CD8-positive, alpha-beta memory T cell (primary cell): ENCODE results near the gene EDIL3. TPM values are rescaled to one million over a fixed set of nuclear protein-coding genes. Genes with fewer than 3 reads are reported as not detected.
"Not testable (repeated sequence)": the region's sequence is repeated elsewhere in the genome, so short reads cannot be mapped to it uniquely, and the experiment has no call there.

Source experiments
- CTCF ChIA-PET: fragments of 350-600 bp; sonication (Branson Sonifier 250); formaldehyde crosslinking; loops from one replicate; lab custom pipeline; 2021; ENCODE audit warnings: antibody characterized with exemption; lab: Charles Lee
- POLR2A ChIA-PET: fragments of 350-600 bp; sonication (Branson Sonifier 250); formaldehyde crosslinking; loops from one replicate; lab custom pipeline; 2021; ENCODE audit warnings: antibody characterized with exemption; lab: Charles Lee
- DNase-seq, 5 donors: peaks; one replicate each; pipeline versions ENCODE4 v3.0.0 to v3.0.0-alpha.2; 2020 to 2022; ENCODE audit warnings: mixed read lengths in 1 of 5
- H3K27ac ChIP-seq: one replicate; pipeline ENCODE4 v1.7.0; 2013; ENCODE audit warnings: low read depth, mild to moderate bottlenecking, low read length, moderate library complexity
- H3K27me3 ChIP-seq: 2 replicates; pipeline ENCODE4 v1.7.0; 2013; ENCODE audit warnings: low read length, mild to moderate bottlenecking; ENCODE audit not compliant: insufficient read depth, poor library complexity, severe bottlenecking
- H3K36me3 ChIP-seq: 2 replicates; pipeline ENCODE4 v1.7.0; 2013; ENCODE audit warnings: mild to moderate bottlenecking, low read length, moderate library complexity; ENCODE audit not compliant: insufficient read depth
- H3K4me1 ChIP-seq: 2 replicates; pipeline ENCODE4 v1.7.0; 2013; ENCODE audit warnings: mild to moderate bottlenecking, low read length, moderate library complexity; ENCODE audit not compliant: insufficient read depth
- H3K4me3 ChIP-seq: 2 replicates; pipeline ENCODE4 v1.7.0; 2013; ENCODE audit warnings: mild to moderate bottlenecking, low read length
- H3K9me3 ChIP-seq: 2 replicates; pipeline ENCODE4 v1.7.0; 2013; ENCODE audit warnings: mild to moderate bottlenecking, low read length
- H3K27ac Mint-ChIP-seq, 8 donors: one replicate each; pipeline ENCODE4 v1.8.0; 2020 to 2021; ENCODE audit warnings: mixed read lengths in 8 of 8, mild to moderate bottlenecking in 6 of 8, inconsistent platforms in 3 of 8, moderate library complexity in 3 of 8
- H3K27me3 Mint-ChIP-seq, 2 donors: one replicate each; pipeline ENCODE4 v1.8.0; 2020 to 2021; ENCODE audit warnings: mixed read lengths in 2 of 2, mild to moderate bottlenecking in 1 of 2, moderate library complexity in 1 of 2
- H3K36me3 Mint-ChIP-seq, 3 donors: one replicate each; pipeline ENCODE4 v1.8.0; 2020 to 2021; ENCODE audit warnings: mixed read lengths in 3 of 3, inconsistent platforms in 1 of 3, mild to moderate bottlenecking in 1 of 3
- H3K4me1 Mint-ChIP-seq, 3 donors: one replicate each; pipeline ENCODE4 v1.8.0; 2020 to 2021; ENCODE audit warnings: mixed read lengths in 3 of 3, inconsistent platforms in 1 of 3, mild to moderate bottlenecking in 1 of 3
- H3K4me3 Mint-ChIP-seq, 7 donors: one replicate each; pipeline ENCODE4 v1.8.0; 2020 to 2021; ENCODE audit warnings: mixed read lengths in 7 of 7, mild to moderate bottlenecking in 6 of 7, moderate library complexity in 4 of 7, inconsistent platforms in 2 of 7
- H3K9me3 Mint-ChIP-seq, 5 donors: one replicate each; pipeline ENCODE4 v1.8.0; 2020 to 2022; ENCODE audit warnings: mixed read lengths in 5 of 5, mild to moderate bottlenecking in 3 of 5, moderate library complexity in 2 of 5, inconsistent platforms in 1 of 5
- polyA plus RNA-seq: library from polyadenylated mRNA; unstranded; fragments of 300-500 nt; fragmentation: Illumina TruSeq; gene quantifications from one replicate; pipeline ENCODE4 v1.2.3, GENCODE V29; 2021
- total RNA-seq, 2 experiments: library from RNA; stranded (reverse); gene quantifications; one replicate each; pipeline ENCODE4 v1.2.3, GENCODE V29; 2021

The EDIL3 gene
- total and polyA plus RNA-seq, 3 experiments from 2014 or later, result not detected

- Histone ChIP-seq H3K27ac (no peak overlapping the region), H3K4me1 (no peaks in the 10 kb centered on the region), H3K9me3 (no peaks in the 10 kb centered on the region), H3K27me3 (no peaks in the 10 kb centered on the region), H3K36me3 (no peaks in the 10 kb centered on the region), H3K4me3 (no peak overlapping the region)
- H3K27ac Mint-ChIP-seq, result no peak overlapping the region
- no peaks in the 10 kb centered on the region for H3K27me3 Mint-ChIP-seq
- peaks cover 0 to 9% (median 2%) of the 10 kb centered on the region in 5 donors for H3K9me3 Mint-ChIP-seq
- H3K36me3 Mint-ChIP-seq, result no peaks in the 10 kb centered on the region
- no peaks in the 10 kb centered on the region for H3K4me1 Mint-ChIP-seq
- POLR2A ChIA-PET, result no interaction called here
- H3K4me3 Mint-ChIP-seq, result no peak overlapping the region
- DNase-seq, result no peak
- CTCF ChIA-PET, result no interaction called here
These were observed 81.4 kb downstream of the EDIL3 start for GRCh38 chr5:84303315-84303714.

GRCh38 chr5:84301535-84301934 is 83.1 kb downstream of the EDIL3 start:
- ChIA-PET CTCF (no interaction called here), POLR2A (no interaction called here)
- no peaks in the 10 kb centered on the region for H3K9me3 ChIP-seq
- H3K36me3 ChIP-seq, result no peaks in the 10 kb centered on the region
- Mint-ChIP-seq H3K9me3 (peaks cover 2 to 14% (median 3%) of the 10 kb centered on the region in 5 donors), H3K4me3 (no peak overlapping the region), H3K27ac (no peak overlapping the region), H3K4me1 (no peaks in the 10 kb centered on the region), H3K36me3 (no peaks in the 10 kb centered on the region), H3K27me3 (no peaks in the 10 kb centered on the region)
- DNase-seq, result no peak
- no peak overlapping the region for H3K4me3 ChIP-seq
- H3K27ac ChIP-seq, result no peak overlapping the region
- no peaks in the 10 kb centered on the region for H3K27me3 ChIP-seq
- no peaks in the 10 kb centered on the region for H3K4me1 ChIP-seq

GRCh38 chr5:84299959-84300358 is 84.7 kb downstream of the EDIL3 start:
- no peaks in the 10 kb centered on the region for H3K27me3 Mint-ChIP-seq
- no peaks in the 10 kb centered on the region for H3K36me3 Mint-ChIP-seq
- ChIA-PET POLR2A (no interaction called here), CTCF (no interaction called here)
- no peaks in the 10 kb centered on the region for H3K36me3 ChIP-seq
- no peaks in the 10 kb centered on the region for H3K4me1 Mint-ChIP-seq
- no peaks in the 10 kb centered on the region for H3K27me3 ChIP-seq
- no peaks in the 10 kb centered on the region for H3K9me3 ChIP-seq
- no peak for DNase-seq
- H3K4me3 Mint-ChIP-seq, result no peak overlapping the region
- no peak overlapping the region for H3K4me3 ChIP-seq
- H3K9me3 Mint-ChIP-seq, result peaks cover 2 to 14% (median 3%) of the 10 kb centered on the region in 5 donors
- no peak overlapping the region for H3K27ac Mint-ChIP-seq
- H3K4me1 ChIP-seq, result no peaks in the 10 kb centered on the region
- H3K27ac ChIP-seq, result no peak overlapping the region

GRCh38 chr5:84298628-84299027 is 86.1 kb downstream of the EDIL3 start:
- CTCF ChIA-PET, result no interaction called here
- no peaks in the 10 kb centered on the region for H3K36me3 Mint-ChIP-seq
- no peaks in the 10 kb centered on the region for H3K9me3 ChIP-seq

GRCh38 chr5:84297641-84298040 is 87.0 kb downstream of the EDIL3 start:
- H3K4me1 Mint-ChIP-seq, POLR2A ChIA-PET, H3K27me3 Mint-ChIP-seq, H3K4me3 Mint-ChIP-seq, CTCF ChIA-PET, H3K27me3 ChIP-seq, H3K4me1 ChIP-seq, H3K27ac ChIP-seq, H3K36me3 ChIP-seq, H3K27ac Mint-ChIP-seq, H3K9me3 Mint-ChIP-seq, H3K9me3 ChIP-seq, H3K36me3 Mint-ChIP-seq, H3K4me3 ChIP-seq, DNase-seq: not testable (repeated sequence)

More at GRCh38 chr5:84298628-84299027, 86.1 kb downstream of the EDIL3 start:
- Mint-ChIP-seq H3K9me3 (peaks cover 2 to 9% (median 3%) of the 10 kb centered on the region in 5 donors), H3K27me3 (no peaks in the 10 kb centered on the region), H3K27ac (no peak overlapping the region), H3K4me3 (peak overlapping the region in 1 of 7 donors; percentile 56), H3K4me1 (no peaks in the 10 kb centered on the region)
- Histone ChIP-seq H3K4me1 (no peaks in the 10 kb centered on the region), H3K36me3 (no peaks in the 10 kb centered on the region), H3K27ac (no peak overlapping the region), H3K4me3 (no peak overlapping the region), H3K27me3 (no peaks in the 10 kb centered on the region)
- POLR2A ChIA-PET, result no interaction called here
- DNase-seq, result no peak

- Histone ChIP-seq H3K4me3 (no peak overlapping the region), H3K27me3 (no peaks in the 10 kb centered on the region), H3K4me1 (no peaks in the 10 kb centered on the region), H3K27ac (no peak overlapping the region), H3K9me3 (no peaks in the 10 kb centered on the region), H3K36me3 (no peaks in the 10 kb centered on the region)
- no peaks in the 10 kb centered on the region for H3K4me1 Mint-ChIP-seq
- H3K4me3 Mint-ChIP-seq, result no peak overlapping the region
- H3K9me3 Mint-ChIP-seq, result peaks cover 0 to 9% (median 3%) of the 10 kb centered on the region in 5 donors
- no peak overlapping the region for H3K27ac Mint-ChIP-seq
- CTCF ChIA-PET, result no interaction called here
- POLR2A ChIA-PET, result no interaction called here
- no peak for DNase-seq
- H3K36me3 Mint-ChIP-seq, result no peaks in the 10 kb centered on the region
- H3K27me3 Mint-ChIP-seq, result no peaks in the 10 kb centered on the region
These were observed 91.7 kb downstream of the EDIL3 start for GRCh38 chr5:84292788-84293653.

- H3K27me3 Mint-ChIP-seq, result no peaks in the 10 kb centered on the region
- H3K9me3 Mint-ChIP-seq, result peaks cover 0 to 4% (median 0%) of the 10 kb centered on the region in 5 donors
- ChIA-PET POLR2A (no interaction called here), CTCF (no interaction called here)
- no peak overlapping the region for H3K4me3 Mint-ChIP-seq
- Histone ChIP-seq H3K4me1 (no peaks in the 10 kb centered on the region), H3K9me3 (no peaks in the 10 kb centered on the region), H3K36me3 (no peaks in the 10 kb centered on the region), H3K27ac (no peak overlapping the region), H3K4me3 (no peak overlapping the region), H3K27me3 (no peaks in the 10 kb centered on the region)
- no peaks in the 10 kb centered on the region for H3K36me3 Mint-ChIP-seq
- DNase-seq, result no peak
- H3K27ac Mint-ChIP-seq, result no peak overlapping the region
- no peaks in the 10 kb centered on the region for H3K4me1 Mint-ChIP-seq
These were observed 92.6 kb downstream of the EDIL3 start for GRCh38 chr5:84292000-84292642.

GRCh38 chr5:84290673-84291072 is 94.0 kb downstream of the EDIL3 start:
- H3K9me3 ChIP-seq, result no peaks in the 10 kb centered on the region
- H3K4me3 ChIP-seq, result no peak overlapping the region
- Mint-ChIP-seq H3K27ac (no peak overlapping the region), H3K4me1 (no peaks in the 10 kb centered on the region), H3K4me3 (no peak overlapping the region), H3K27me3 (no peaks in the 10 kb centered on the region), H3K36me3 (no peaks in the 10 kb centered on the region), H3K9me3 (peaks cover 0 to 4% (median 1%) of the 10 kb centered on the region in 5 donors)
- no peaks in the 10 kb centered on the region for H3K4me1 ChIP-seq
- H3K27me3 ChIP-seq, result no peaks in the 10 kb centered on the region
- POLR2A ChIA-PET, result no interaction called here
- H3K27ac ChIP-seq, result no peak overlapping the region
- CTCF ChIA-PET, result no interaction called here
- no peak for DNase-seq
- no peaks in the 10 kb centered on the region for H3K36me3 ChIP-seq
